ENCODE data around the gene IGFLR1.

The IGFLR1 gene

DNA sequence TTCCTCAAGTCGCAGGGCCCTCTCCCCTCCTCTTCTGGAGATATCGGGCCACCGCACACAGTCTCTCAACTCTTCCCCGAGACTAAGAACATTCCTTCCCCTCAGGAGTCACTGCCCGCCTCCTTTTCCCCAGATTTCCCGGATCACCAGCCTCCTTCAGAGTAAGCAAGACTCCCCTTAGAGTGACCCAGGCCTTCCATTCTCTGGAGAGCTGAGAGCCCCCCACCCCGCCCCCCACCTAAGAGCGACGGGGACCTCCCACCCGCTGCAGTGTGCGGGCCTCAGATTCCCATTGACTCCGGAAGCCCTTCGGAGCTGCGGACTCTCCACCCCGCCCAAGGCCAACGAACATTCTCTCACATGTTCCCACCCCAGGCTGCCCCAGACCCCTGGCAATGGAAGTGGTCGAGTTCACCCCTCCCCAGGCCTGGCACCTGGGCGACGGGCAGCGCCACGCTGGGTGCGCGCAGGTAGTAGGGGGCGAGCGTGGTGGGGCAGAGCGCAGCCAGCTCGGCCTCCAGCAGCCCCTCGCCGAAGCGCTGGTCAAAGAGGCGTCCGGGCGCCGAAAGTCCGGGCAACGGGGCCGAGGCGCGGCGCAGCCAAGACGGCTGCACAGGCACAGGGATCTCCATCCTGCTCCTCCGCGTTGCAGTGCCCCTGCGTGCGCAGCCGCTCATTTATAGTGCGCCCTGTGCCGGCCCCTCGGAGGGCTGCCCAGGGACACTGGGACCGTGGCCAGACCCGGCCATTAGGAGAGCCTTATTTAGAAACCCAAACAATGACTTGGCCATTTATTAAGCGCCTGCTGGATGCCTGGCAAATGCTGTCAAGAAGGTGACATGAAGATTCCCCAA is 14.4 kb upstream of the IGFLR1 start, which contains the start of gene HSPB6:
Gene HSPB6 (minus strand): TSS at position 653 of the 854 bp plus-strand sequence. CDS start 21 bp downstream, at position 632.
- TF ChIP-seq, protein P1, sequence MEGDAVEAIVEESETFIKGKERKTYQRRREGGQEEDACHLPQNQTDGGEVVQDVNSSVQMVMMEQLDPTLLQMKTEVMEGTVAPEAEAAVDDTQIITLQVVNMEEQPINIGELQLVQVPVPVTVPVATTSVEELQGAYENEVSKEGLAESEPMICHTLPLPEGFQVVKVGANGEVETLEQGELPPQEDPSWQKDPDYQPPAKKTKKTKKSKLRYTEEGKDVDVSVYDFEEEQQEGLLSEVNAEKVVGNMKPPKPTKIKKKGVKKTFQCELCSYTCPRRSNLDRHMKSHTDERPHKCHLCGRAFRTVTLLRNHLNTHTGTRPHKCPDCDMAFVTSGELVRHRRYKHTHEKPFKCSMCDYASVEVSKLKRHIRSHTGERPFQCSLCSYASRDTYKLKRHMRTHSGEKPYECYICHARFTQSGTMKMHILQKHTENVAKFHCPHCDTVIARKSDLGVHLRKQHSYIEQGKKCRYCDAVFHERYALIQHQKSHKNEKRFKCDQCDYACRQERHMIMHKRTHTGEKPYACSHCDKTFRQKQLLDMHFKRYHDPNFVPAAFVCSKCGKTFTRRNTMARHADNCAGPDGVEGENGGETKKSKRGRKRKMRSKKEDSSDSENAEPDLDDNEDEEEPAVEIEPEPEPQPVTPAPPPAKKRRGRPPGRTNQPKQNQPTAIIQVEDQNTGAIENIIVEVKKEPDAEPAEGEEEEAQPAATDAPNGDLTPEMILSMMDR (IDR thresholded peaks at IDR 0.05), result no peak
- TF ChIP-seq ZFX (IDR thresholded peaks at IDR 0.05; ENCODE audit: borderline replicate concordance), result no peak
- peak within 1 kb of the TSS; percentile 97 for H3K27ac ChIP-seq

DNA sequence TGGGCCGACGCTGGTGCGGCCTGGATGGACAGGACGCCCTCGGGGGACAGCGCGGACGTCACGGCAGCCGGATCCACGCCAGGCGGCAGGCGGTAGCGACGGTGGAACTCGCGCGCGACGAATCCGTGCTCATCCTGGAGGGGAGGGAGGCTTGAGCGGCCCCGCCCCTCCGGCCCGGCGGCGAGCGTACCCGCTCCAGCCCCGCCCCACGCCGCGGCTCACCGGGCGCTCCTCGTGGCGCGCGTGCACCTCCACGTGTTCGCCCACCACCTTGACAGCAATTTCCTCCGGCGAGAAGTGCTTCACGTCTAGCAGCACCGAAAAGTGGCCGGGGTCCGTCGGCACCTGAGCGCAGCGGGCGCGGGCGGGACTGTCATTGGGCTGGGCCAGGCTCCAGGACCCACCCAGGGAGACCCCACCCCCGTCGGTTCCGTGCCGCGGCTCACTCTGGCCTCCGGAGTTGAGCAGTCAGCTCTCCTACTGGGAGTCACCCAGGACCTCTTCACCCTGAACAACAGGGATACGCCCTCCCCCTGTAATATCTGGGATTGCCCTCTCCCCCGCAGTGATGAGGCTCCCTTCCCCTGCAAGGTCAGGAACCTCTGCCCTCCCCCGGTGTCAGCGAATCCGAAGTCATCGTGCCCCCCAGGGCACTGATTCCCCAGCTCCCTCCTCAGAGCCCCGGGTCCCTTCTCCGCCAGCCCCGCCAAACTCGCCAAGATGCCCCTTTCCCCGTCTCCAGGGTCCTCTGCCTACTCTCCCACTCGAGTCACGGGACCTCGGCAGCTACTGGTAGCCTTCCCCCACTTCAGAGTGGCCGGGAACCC is 13.5 kb upstream of the IGFLR1 start:
- TF ChIP-seq, protein P1 (IDR thresholded peaks at IDR 0.05), result no peak
- no peak for TF ChIP-seq ZFX (IDR thresholded peaks at IDR 0.05; ENCODE audit: borderline replicate concordance)
- H3K27ac ChIP-seq, result peak overlapping the region; percentile 97

DNA sequence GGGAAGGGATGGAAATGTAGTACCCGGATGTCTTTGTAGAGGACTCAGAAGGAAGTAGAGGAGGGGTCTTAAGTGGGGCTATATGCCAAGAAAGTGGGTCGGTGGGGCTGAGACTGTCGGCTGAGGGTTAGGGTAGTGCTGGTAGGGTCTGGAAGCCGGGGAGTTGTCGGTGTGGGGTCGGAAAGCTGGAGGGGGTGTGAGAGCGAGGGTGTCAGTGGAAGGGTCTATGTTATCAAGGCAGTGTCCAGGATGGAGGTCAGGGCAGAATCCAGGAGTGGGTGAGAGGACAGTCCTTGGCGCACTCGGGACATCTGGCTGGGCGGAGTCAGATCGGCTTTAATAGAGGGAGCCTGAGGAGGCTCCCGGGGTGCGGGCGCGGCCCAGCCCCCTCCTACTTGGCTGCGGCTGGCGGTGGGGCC is 12.9 kb upstream of the IGFLR1 start:
- TF ChIP-seq, protein P1 (IDR thresholded peaks at IDR 0.05), result no peak
- TF ChIP-seq ZFX (IDR thresholded peaks at IDR 0.05; ENCODE audit: borderline replicate concordance), result no peak
- H3K27ac ChIP-seq, result peak overlapping the region; percentile 97

DNA sequence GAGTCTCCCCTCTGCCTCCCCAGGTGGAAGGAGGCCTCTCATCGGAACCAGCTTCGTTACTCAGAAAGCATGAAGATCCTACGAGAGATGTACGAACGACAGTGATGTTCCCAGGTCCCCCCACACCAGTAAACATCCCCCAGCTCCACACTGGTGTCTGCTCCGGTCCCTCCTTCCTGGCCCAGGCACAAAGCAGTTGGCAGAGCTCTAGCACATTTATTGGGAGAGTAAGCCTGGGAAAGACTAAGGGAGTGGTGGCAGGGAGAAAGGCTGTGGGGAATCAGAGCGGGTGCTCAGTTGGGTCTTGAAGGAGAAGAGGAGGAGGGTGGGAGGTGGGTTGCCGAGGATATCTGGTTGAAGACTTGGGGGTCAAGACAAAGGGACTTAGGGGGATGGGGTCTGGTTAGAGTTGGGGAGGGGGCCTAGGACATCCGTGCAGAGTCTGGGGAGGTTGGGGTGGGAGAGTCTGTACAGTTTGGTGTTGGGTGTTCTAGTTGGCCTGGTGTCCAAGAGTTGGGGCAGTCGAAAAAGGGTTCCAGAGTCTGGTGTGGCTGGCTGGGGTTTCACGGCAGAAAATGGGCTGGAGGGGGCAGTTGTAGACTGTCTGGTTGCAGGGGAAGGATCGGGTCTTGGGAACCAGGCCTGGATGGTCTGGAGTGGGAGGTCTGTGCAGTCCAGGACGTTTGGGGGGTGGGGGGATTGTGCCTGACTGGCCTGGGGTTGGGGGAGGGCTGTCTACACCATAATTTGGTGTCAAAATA is 12.3 kb upstream of the IGFLR1 start:
- peak overlapping the region; percentile 97 for H3K27ac ChIP-seq
- no peak for TF ChIP-seq ZFX (IDR thresholded peaks at IDR 0.05; ENCODE audit: borderline replicate concordance)
- TF ChIP-seq, protein P1 (IDR thresholded peaks at IDR 0.05), result no peak

DNA sequence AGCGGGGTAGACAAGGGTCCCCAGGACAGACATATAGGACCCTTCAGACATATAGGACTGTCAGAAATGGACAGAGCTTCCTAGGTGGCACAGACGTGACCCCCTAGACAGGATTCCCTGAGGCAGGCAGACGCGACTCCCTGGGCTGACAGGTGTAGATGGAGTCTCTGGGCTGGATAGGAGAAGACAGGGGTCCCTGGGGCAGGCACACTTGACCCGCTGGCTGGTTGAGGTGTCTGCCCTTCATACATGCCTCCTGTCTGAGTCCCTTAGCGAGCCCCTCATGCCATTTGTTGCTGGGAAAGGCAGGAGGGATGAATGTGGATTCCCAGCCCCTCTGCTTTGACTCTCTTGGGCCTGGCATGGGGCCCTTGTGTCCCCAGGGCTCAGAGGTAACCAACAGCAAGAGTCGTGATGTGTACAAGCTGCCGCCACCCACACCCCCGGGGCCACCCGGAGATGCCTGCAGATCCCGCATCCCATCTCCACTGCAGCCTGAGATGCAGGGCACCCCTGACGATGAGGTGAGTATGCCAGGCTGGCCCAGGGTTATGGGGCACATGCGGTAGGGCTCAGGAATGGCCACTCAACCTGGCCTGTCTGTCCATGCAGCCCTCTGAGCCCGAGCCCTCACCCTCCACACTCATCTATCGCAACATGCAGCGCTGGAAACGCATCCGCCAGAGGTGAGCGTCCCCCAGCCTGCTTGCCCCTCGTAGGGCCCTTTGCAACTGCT is 11.6 kb upstream of the IGFLR1 start:
- peak overlapping the region; percentile 97 for H3K27ac ChIP-seq

More for the DNA sequence above, 11.6 kb upstream of the IGFLR1 start:
- no peak for TF ChIP-seq ZFX (IDR thresholded peaks at IDR 0.05; ENCODE audit: borderline replicate concordance)
- TF ChIP-seq, protein P1 (IDR thresholded peaks at IDR 0.05), result no peak

Measured in 22Rv1 (cell line).